Renal pelvis (tissue), 4 donors: ENCODE data around the gene CACNA2D3. TPM values are rescaled to one million over a fixed set of nuclear protein-coding genes. Genes with fewer than 3 reads are reported as not detected.

Source experiments
- DNase-seq: peaks from one replicate; pipeline ENCODE4 v3.0.0-alpha.2; 2013
- polyA plus RNA-seq, 3 donors: library from polyadenylated mRNA; unstranded; fragments of 120-200 nt; gene quantifications; one replicate each; pipeline ENCODE4 v1.2.1, GENCODE V29; 2013; ENCODE audit not compliant: insufficient read length in 3 of 3

CACNA2D3 gene
- polyA plus RNA-seq, 3 donors, result 1.3 to 1.7 (median 1.6) TPM

DNA sequence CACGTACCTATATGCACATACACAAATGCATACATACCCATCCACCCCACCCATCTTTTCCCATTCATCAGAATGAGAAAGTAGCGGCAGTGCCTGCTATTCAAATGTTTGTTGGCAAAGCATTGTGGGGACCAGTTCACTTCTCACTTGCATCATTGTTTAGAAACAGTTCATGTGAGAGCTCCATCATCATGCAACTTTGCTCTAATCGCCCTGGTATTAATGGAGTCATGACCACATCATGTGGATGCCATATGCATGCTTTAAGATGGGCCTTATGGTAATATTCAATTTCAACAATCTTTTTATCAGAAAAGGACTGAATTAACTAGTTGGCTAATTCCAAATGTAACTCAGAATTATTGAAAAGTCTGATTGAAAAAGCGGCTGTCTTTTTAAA is 725.0 kb downstream of the CACNA2D3 start:
- DNase-seq, result no peak

DNA sequence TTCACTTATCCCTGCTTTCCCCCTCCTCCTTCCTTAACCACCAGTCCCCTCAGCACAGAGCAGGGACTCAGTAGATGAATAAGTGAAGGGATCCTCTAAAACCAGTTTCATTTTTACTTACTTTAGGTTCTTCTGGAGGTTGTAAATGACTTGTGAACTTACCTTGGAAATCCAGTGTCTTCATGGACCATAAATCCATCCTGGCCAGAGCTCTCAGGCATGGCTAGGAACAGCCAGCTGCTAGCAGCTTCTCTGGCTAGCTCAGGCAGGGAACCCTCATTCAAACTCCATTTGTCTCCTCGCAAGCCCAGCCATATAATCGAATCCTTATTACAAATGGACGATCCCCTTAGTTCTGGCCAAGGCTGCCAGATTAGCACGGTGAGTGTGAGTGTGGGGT is 727.0 kb downstream of the CACNA2D3 start:
- DNase-seq, result no peak

DNA sequence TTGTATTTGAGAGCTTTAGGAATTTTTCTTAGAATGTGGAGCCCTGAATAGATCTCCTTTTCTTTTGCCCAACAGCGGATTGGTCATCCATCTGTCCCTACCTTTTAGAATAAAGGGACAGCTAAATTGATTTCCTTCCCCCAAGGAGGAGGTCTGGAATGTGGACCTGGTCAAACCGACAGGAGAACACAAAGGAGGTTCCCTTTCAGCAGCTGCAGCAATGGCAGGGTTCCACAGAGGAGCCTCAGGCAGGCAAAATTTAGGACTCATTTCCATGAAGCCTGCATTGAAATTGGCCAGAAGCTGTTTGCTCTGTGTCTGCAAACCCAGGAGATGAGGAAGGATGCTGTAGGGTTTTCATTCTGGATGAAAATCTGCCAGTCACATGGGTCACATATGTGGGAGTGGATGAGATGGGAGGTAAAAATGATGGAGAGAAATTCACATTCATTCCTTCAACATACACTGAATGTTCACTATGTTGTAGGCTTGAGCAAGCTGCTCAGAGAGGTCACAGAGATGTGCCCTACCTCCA is 728.2 kb downstream of the CACNA2D3 start:
- DNase-seq, result no peak

DNA sequence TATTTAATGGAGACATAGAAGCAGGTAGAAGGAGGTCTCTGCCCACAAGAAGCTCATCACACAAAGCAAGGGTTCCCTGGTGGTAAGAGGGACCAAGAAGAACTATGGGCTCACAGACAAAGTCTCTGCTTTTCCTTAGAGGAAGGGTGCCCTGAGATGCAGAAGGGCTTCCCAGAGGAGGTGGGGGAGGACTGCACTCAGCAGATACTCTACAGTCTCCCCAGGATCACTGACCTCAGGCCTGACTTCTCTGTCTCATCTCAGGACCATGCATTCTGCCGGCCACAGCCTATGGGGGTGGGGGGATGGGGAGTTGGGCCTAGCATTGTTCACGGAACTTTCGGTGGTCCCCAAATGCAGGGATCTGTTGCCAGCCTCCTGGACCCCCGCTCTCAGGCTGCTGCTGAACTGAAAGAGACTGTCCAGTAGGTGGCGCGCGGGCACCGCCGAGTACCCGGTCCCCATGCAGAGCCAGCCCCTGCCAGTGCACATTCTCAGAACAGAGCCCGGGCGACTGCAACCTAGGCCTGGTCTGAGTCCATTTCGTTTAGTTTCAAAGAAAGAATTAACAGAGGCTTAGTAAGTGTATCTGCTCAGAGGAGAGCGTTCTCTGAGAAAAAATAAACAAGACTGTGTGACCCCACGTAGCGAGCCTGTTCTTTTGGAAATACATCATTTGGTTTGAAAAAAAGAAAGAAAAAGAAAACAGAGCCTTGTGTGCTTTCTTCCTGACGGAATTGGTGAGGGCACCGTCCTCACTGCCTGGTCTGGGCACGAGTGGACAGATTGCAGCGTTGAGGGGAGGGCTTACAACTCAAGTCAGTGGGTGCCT is 731.4 kb downstream of the CACNA2D3 start:
- no peak for DNase-seq

DNA sequence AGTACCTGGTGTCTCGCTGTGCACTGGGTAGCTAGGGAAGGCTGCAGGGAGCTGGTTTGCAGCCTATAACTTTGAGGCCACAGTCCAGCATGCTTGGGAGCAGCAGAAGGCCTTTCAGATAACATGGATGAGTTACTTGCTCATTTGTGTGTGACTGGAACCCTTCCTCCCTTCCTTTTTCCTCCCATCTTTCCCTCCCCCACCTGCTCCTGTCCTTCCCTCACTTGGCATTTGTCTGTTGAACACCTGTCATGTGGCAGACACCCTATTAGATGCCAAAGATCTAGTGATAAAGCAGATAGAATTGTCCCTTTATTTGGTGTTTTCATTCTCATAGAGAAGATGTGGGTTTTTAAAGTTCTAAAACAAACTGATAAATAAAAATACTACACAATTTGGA is 733.9 kb downstream of the CACNA2D3 start:
- DNase-seq, result no peak

DNA sequence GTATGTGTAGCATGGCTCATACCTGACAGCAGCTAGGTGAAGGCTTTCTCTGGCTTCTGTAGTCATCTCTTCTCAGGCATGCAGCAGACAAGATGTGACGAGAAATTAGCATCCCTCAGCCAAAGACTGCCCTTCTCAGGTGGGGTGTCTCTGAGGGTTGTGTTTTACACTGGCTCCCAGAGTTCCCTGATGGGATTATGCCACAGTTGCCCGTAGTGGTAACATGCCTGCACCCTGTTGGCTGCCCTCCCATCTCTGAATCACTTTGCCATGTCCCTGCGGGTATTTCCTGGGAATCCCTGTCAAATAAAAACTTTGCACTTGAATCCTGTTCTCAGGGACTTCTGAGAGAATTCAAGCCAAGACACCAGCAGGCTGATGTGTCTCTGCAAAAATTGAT is 735.0 kb downstream of the CACNA2D3 start:
- DNase-seq, result no peak

DNA sequence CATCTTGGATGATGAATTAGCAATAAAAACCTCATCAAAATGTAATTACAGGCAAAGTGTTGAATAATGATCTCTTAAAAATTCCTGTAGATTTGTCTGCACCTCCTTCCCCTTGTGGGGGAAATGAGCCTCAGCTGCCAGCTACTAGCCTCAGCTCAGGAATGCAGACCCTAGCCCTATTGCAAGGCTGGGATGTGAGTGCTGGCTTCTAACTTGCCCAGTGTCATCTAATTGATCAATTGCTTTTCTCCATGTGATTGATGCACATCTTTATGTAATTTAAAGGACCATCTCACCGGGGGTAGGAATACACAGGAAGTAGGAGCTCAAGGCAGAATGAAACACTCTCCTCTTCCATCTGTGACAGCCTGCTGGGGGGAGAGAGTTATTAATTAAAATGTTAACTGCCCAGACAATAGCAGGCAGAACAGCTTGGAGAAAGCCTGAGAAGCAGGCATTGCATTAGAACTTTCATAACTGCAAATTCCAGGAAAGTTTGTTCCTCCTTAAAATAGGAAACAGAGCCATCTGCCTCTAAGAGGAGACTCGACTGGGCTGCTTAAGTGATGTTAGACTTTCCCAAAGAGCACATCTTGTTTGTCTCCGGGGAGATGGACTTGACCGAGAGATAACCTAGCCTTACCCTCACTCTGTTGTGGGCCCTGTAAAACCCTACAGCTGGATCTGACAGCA is 735.9 kb downstream of the CACNA2D3 start:
- DNase-seq, result no peak

DNA sequence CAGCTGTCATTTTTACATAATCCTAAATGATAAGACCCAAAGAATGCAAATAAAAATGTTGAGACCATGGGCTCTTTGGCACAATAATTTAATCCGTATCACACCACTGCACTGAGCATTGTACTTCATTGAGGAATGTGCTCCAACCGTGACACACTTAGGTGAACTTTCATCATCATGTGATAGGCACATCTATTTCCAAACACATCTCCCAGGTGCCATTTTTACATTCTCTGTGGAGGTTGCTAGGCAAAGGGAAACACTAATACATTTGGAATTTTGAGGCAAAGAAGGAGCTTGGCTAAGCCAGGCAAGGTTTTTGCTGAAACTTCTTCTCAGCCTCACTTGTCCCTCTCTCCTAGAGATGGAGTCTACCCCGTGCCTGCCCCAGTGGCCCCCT is 736.8 kb downstream of the CACNA2D3 start:
- DNase-seq, result no peak

DNA sequence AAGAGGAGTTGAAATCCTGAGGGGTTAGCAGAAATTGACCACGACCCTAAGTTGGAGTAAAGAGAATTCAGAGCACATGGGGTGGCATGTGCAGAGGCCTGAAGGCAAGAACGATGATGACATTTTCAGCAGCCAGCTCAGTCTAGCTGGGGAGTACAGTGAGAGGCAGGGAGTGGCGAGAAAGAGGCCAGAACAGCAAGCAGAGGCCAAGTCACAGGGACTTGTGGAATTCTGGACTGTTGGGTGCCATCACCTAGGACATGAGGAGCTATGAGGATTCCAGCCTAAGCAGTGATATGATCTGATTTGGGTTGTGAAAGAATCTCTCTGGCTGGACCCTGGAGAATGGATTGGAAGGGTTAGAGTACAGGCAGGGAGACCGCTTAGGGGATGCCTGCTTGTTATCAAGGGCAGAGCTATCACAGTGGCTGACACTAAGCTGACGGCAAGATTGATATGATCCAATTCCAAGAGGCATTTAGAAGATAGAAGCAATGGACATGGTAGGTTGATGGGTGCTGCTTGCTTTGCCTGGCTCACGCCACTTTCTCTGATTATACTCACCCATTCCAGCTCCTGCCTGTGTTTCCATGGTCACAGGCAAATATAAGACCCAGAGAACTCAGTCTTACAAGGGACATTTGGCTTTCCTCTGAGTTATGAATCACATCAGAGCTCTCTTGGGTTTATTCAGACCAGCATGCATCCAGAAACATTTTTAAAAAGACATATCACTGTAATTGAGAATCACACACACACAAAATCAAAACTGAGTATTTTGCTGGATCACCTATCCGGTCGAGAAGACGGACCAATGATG is 739.1 kb downstream of the CACNA2D3 start:
- no peak for DNase-seq

DNA sequence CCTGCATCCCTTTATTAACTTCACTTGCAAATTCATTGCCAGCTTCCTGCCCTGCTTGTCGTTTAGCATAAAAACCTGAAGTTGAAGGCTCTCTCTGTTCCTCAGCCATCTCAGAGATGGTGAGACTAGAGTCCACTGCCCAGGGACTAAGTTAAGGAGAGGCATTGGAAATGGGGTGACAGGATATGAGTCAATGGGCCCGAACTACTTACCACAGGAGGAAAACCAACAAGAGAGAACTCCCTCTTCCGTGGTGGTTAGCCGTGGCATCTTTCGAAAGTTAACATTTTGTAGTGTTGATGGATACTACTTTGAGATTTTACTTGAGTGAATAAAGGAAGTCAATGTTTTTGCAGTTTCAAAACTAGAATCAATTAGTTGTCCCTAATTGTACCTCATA is 740.2 kb downstream of the CACNA2D3 start:
- DNase-seq, result no peak

DNA sequence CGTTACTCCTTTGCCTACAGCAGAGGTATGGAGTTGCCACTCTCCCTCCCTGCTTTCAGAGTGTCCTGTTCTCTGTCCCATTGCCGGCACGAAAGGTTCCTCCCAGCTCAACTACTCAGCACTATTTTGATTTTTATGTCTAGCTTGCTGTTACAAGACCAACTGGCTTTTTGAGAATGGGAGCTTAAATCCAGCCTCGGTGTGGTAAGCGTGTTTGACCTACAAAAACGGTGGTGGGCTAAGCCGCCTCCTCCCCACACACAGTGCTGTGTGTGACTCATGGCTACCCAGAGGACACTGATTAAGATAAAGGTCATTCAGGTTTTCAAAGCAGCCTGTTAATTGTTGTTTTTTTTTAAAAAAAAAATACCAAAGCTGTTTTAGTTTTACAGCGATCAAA is 741.0 kb downstream of the CACNA2D3 start:
- no peak for DNase-seq

DNA sequence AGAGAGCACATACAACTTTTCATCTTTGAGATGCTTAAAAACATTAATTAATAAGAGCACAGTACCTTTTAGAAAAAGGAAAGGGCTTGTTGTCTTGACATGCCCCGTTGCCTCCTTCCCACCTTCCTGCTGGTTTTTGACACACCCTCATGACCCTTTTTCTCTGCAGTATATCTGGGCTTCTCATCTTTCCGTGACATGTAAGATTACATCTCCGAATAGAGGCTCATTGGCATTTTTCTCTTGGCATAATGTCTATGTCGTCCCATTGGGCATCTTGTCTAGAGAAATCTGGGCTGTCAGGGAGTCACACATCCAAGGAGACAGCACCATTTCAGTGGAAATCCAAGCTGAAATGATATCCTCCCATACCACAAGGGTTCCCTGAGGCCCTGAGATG is 741.4 kb downstream of the CACNA2D3 start:
- no peak for DNase-seq

DNA sequence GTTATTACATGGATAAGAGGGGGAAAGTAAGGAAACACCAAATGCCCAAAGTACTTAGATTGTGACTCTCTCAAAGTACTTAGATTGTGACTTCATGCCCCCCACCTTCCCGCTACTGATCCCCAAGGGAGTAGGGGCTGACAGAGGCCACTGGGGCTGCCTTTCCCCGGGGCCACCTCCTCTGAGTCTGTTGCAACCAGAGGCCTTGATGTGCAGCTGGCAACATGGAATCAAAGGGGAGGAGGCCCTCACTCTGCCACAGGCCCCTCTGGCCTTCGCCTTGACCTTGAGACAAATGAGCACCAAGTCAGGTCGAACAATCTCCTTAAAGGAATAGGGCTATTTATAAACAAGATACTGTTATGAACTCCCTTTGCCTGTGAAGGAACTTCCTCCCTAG is 743.0 kb downstream of the CACNA2D3 start:
- no peak for DNase-seq

DNA sequence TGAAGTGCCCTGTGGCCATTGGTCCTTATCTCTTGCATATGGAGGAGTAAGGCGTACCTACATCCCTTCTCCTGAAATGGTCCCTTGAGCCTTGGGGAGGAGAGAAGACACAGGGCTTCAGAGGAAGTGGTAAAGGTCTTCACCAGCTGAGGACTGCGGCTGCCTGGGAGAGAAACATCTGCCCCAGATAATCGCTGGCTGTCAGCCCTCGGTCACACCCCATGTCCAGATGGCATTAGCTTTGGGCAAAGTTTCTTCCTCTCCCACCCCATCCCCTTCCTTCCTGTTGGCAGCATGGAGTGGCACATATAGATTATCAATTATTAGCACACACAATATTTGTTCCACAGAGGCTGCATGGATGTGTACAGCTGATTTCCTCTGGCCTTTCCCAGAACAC is 743.9 kb downstream of the CACNA2D3 start:
- no peak for DNase-seq

DNA sequence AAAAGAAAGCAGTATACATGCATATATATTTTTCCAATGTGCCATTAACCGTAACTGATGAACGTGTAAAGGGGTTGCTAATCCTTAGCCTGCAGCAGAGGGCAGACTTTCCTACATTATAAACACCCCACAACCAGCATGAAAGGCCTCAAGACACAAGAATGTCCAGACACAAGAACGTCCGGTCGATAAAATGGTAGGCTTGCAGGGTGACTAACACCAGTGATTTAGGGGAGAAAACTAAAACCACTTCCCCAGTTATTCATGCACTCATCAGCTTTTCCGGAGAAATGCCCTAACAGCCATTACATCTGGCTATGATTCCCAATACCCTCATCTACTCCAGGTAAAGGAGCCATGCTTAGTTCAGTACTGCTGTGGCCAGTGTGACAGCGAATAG is 748.1 kb downstream of the CACNA2D3 start:
- peak; percentile 66 for DNase-seq

DNA sequence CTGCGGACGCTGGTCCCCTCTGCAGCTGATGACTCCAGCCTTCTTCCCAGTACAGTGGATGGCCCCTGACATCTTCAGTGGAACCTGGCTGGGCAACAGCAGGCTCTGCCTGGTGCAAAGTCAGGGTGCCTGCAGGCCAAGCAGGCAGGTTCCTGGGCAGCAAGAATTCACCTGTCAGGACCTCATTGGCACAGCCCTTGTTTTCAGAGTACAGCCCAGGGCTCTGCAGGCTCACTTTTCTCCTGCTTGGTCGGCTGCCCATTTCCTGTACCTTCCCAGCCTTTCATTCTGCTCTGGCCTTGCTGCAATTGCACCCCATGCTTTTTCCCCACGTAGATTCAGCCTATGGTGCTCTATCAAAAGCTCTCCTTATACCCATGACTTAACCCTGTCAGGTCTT is 749.5 kb downstream of the CACNA2D3 start:
- no peak for DNase-seq

DNA sequence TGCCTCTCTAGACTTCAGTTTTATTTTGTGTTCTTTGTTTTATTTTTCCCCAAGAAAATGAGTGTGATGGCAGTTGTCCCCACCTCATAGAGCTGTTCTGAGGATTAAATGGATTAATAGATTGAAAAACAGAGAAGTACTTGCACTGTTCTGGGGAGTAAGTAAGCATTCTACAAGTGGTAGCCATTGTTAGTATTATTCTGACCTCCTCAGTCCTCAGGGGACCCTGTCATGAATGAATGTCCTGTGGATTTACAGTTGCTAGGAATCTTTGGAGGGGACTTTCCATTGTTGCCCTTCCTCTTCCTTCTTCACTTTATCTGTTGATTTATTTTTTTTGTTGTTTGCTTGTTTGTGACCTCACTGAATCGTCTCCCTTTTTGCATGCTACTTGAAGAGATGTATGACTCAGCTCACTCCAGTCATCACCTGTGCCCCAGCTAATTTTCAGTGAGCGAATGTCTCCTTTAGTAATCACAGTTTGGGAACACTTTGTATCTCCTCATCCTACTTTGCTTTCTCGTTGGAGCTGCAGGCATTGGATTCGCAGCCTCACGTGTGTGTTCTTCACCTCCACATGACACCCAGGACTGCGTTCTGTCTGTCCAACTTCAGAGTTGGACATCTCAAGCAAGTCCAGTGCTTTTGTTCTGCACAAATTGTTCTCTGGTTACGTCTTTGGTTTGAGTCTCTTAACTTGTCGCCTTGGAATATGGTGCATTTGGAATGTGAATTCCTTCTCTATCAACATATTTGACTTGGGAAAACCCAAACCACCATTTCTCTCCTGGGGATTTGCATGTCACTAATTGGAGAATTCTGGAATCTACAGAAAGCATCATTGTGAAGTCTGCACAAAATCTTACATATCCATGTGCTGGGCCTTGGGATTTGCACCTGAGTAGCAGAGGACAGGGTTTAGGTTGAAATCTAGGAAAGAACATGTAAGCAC is 751.0 kb downstream of the CACNA2D3 start:
- no peak for DNase-seq

DNA sequence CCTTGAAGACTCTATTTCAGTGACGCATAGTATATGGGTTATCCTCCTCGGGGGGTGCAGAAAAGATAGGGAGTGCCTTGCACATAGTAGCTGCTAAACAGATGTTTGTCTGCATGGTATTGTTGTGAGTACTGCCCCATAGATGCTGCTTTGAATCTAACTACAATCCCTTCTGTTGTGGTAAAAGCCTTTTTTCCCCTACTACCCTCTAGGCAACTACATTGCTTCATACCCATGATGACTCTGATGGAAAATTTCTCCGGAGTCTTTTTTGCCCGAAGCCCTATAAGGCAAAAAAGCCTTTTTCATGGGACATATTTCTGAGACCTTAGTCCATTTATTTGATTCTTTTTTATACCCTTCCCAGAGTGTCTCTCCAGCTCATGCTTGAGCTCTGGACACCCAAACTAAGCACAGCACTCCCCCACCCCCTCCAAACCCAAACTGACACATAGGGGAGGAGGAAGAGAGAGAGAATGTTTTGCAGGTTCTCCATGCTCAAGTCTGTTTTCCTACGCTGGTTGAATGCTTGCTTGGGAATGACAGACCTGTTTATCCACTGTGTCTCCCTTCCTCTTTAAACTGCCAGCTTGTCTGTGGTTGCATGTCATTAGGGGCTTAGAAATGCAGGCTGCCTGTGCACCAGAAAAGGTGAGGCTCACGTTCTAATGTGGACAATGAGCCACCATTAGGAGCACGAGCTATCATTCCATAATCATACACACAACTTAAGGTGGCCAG is 752.6 kb downstream of the CACNA2D3 start:
- no peak for DNase-seq

DNA sequence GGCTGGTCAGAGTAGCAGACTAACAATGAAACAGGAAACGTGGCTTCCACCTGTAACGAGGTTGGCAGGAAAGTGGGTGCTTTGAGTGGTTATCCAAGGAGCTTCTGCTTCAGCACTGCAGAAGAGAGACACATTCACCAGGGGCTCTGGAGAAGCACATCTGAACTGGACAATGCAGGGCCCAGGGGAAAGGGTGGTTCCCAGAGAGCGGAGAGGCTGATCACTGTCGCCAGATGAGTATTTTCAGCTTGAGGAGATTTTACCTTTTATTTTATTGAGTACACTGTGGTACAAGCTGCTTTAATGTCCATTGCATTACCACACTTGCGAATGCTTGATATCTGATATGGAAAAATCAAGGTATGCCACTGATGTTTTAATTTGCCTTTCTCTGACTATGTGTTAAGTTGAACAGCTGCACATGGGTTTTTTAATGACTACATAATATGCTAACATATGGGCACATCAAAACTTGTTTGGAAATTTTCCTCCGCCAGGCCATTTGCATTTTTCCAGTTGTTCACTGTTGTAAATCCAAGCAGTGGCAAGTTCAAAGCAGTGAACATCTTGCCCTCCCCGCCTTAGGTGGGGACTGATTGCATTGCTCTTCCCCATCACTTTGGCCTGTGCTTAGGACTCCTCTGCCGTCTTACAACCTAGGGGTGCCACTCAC is 753.4 kb downstream of the CACNA2D3 start:
- DNase-seq, result no peak

DNA sequence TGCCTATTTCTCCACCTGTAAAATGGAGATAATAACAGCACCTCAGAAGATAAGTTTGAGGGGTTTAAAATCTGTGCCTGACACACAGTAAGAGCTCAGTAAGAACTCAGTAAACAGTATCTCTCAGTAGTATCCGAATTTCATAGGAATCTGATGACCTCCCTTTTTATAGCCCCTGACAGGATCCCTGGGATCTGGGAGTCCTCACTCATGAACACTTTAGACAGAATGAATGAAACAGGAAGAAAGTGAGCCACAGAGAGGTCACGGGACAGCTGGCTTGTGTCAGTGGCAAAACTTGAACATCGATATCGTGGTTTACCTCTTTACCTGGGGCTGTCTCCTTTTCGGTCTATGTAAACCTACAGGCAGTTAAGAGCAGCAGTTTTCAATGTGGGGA is 754.3 kb downstream of the CACNA2D3 start:
- no peak for DNase-seq
